GM18498 (cell line): Measurements from ENCODE around the gene SEPTIN2.
"Not testable (repeated sequence)": the region's sequence is repeated elsewhere in the genome, so short reads cannot be mapped to it uniquely, and the experiment has no call there.

Source experiments
- ATAC-seq: cut with Tn5 transposase; IDR thresholded peaks from one replicate; pipeline ENCODE4 v1.9.1; 2021; ENCODE audit warnings: mild to moderate bottlenecking, moderate library complexity; ENCODE audit not compliant: unreplicated experiment

SEPTIN2 gene

GRCh38 chr2:241313543-241314095 lies 2.1 kb upstream of the SEPTIN2 start:
- no peak for ATAC-seq

DNA sequence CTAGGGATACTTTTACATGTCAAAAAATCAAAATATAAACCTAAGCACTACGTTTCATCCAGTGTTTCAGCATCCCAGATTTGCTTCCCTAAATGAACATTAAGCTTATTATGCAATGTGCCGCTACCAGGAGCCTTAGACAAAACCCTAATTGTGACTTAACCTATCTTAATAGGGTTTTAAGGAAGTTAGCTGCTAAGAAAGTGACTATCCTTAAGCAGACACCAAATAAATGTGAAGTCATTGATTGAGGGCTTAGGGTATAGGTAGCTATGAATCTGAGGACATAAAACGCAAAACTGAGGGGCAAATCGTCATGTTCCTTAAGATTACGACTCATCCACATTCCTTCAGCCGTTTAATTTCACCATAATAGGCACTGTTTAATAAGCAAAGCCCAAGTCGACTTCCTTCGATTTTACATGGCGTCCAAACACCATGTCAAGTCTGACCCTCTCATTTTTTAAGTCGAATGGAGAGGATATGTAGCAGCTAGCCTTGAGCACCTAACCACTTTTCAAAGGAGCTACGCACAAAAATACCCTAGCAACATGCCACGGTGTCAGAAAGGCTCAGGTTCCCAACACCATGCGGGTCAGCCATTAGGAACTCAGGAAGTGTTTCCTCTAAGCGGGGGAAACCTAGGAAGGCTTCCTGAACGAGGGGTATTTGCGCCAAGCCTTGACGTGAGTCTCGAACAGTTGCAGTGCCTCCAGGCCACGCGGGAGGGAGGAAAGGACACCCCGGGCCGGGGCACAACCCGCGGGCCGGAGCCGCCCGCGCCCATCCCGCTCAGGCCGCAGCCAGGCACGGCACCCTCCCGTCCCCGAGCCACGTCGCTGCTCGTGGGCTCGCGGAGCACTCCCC lies 1.3 kb upstream of the SEPTIN2 start:
- ATAC-seq, result no peak

DNA sequence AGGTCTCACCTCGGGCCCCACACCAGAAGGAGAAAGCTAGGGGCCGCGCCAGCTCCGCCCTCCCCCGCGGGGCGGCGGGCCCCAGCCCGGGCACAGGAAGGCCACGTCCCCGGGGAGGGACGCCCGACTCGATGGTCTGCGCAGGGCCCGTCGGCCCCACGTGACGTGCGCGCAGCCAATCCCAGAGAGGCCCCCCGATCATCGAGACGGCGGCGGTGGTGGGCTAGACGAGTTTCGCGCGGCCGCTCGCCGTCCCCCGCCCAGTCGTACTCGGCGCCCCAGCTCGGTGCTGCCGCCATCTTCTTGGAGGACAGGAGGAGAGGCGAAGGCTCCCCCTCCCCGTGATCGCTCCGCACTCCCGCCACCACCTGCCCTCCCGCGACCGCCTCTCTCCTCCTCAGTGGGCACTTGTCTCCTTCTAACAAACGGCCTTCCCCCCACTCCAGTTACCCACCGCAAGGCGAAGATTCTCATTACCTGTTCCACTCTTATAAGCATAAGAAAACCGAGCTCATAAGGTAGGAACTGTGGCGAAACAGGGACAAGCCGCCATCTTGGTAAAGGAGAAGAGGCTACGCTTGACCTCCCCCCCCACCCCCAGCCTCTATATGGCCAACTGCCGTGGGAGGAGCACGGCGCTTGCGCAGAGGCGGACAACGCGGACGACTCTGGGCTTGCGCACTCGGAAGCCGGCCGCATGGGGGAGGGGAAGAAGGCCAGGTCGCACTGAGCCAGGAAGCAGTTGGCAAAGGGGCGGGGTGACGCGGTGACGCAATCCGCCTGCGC lies 439 bp upstream of the SEPTIN2 start, which contains the start of gene HDLBP:
HDLBP (minus strand) TSS at position 580 of the 786 bp plus-strand sequence. CDS start 48,803 bp downstream, outside the sequence.
- peak; percentile 78 for ATAC-seq

- no peak for ATAC-seq
Measured at GRCh38 chr2:241316825-241317224, 1.1 kb downstream of the SEPTIN2 start.

- ATAC-seq, result no peak
Measured at GRCh38 chr2:241317391-241317790, 1.7 kb downstream of the SEPTIN2 start.

DNA sequence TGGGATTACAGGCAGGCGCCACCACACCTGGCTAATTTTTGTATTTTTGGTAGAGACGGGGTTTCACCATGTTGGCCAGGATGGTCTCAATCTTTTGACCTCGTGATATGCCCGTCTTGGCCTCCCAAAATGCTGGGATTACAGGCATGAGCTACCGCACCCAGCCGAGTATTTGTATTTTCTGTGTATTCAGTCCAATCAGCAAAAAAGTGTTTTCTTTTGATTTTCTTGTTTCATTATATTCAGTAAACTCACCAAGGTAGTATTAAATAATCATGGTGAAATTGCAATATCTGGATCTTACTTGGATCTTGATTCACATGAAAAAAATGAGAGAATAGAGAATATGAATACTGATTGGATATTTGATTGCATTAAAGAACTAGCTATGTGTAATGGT lies 3.1 kb downstream of the SEPTIN2 start:
- not testable (repeated sequence) for ATAC-seq

GRCh38 chr2:241320394-241320793 lies 4.7 kb downstream of the SEPTIN2 start:
- no peak for ATAC-seq

- no peak for ATAC-seq
Measured at GRCh38 chr2:241321033-241321432, 5.3 kb downstream of the SEPTIN2 start.

- no peak for ATAC-seq
Measured at GRCh38 chr2:241321886-241322285, 6.2 kb downstream of the SEPTIN2 start.

DNA sequence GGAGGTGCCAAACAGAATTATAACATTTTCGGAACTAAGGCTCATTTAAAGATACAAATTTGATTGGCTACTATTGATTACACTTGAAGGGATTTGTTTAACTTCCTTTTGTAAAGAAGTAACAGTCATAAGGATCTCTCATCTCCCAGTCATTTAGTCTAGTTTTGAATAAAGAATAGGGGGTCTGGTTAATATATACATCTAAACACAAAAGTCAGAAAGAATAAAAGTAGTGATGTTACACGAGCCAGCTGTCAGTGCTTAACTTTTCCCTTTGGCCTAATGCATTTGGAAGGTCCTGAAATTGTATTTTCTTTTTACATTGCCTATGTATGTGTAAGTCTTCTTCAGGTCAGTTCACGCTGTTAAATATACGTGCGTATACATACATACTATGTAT lies 8.1 kb downstream of the SEPTIN2 start:
- no peak for ATAC-seq

DNA sequence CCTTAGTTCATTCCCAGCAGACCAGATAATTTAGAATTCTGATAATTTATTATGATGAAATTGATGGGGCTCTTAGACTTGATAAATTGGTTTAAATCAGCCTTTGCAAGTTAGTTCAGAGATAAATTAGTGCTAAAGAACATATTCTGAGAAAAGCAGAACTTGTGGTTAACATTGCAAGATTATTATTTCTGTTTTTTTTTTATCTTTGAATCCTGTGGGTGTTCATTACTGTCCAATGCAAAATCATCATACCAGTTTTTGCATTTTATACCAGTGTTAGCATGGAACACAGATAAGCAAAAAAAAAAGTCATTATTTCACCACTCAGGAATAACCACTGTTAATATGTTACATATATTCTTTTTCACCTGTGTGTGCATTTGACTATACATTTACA lies 9.1 kb downstream of the SEPTIN2 start:
- no peak for ATAC-seq

- no peak for ATAC-seq
Measured at GRCh38 chr2:241325257-241325656, 9.5 kb downstream of the SEPTIN2 start.

DNA sequence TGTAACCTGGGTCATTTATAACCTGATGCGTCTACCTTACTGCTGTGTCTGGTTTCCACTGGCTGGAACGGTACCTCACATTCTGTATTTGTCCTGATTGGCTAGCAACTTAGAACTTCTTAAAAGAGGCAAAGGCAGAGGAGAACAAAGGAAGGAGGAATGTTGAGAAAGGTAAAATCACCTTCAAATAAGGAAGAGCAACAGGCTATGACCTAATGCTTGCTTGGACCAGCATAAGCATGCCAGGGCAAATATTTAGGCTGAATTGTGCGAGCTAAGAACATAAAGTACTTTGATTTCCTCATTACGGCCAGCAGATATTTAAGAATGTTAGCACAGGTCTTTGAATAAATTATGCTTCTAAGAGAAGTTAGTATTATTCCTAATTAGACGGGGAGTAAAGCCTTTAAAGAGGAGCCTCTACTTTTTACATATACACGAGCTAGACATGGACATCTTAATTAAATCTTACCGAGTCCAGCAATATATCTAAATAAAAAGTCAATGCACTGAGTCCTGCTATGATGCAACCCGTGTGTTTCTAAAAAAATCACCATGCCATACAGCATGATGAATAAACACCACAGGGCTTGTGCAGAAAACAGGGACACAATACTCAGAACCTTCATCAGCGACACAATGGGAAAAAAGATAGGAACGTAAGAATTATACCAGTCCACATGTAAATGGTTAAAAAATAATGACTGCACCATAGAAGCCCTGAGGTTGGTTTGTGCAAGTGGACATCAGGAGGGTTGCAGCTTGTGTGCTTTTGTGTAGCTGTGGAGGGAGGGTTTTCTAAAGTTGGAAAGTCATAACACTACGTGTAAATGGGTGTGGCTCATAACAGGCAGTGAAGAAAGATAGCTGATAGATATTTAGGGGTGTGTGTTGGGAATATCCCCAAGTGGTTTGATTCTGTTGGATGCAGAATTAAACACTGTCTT lies 14.2 kb downstream of the SEPTIN2 start:
- ATAC-seq, result no peak

DNA sequence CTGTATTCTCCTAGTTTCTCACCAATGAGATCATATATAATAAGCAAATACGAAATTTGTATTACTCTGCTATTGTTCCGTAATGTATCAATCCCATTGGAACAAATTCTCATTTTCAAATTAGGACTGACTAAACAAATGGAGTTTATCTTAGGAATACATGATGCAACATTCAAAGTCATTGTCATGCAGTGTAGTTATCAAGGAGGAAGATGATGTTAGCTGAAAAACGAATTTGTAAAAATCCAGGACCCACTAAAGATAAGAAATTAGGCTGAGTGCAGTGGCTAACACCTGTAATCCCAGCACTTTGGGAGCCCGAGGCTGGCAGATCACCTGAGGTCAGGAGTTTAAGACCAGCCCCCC lies 14.9 kb downstream of the SEPTIN2 start:
- no peak for ATAC-seq

DNA sequence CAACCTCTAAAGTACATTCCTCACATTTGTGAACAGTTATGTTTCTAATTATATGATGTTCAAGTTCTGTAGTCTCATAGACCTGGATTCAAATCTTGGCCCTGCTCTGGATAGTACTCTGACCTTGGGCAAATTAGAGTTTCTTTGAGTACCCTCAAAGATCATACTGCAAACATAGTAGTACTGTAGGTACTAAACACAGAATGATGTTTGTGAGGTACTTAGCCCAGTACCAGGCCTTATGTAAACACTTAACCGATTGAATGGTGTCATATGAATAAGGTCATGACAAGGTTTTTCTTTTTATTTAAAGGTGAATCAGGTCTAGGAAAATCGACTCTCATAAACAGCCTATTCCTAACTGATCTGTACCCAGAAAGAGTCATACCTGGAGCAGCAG lies 19.1 kb downstream of the SEPTIN2 start:
- ATAC-seq, result no peak

DNA sequence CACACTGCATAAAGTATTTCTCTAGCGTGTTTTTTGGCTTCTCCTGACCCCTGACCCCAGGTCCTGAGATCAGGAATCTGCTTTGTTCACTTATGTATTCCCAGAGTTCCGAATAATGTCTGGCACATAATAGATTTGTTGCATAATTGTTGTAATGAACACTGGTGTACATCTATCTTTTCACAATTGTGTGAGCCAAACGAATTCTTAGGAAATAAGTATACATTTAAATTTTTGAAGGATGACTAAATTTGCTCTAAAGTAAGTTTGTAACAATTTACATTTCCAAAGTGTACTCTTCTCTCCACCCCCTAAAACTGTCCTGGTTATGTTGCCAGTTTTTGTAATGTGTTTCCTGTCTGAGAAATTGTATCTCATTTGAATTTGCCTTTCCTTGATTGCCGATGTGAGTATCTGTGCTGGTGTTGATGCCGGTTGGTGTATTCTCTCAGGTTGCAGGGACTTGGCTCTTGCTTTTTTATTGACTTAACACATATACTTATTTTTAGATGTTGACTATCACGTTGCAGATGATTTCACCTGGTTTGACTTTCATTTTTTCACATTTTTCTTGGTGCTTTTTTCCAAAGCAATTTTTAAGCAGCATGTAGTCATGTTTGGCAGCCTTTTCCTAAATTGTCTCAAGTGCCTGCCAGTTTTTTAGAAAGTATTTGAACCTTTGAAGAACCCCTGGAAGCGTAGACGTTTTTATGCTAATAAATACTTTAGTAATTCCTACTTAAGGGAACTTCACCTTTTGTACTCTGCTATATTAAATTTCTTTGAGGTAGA lies 24.3 kb downstream of the SEPTIN2 start:
- ATAC-seq, result no peak

- ATAC-seq, result no peak
Measured at GRCh38 chr2:241340631-241341163, 25.0 kb downstream of the SEPTIN2 start.

DNA sequence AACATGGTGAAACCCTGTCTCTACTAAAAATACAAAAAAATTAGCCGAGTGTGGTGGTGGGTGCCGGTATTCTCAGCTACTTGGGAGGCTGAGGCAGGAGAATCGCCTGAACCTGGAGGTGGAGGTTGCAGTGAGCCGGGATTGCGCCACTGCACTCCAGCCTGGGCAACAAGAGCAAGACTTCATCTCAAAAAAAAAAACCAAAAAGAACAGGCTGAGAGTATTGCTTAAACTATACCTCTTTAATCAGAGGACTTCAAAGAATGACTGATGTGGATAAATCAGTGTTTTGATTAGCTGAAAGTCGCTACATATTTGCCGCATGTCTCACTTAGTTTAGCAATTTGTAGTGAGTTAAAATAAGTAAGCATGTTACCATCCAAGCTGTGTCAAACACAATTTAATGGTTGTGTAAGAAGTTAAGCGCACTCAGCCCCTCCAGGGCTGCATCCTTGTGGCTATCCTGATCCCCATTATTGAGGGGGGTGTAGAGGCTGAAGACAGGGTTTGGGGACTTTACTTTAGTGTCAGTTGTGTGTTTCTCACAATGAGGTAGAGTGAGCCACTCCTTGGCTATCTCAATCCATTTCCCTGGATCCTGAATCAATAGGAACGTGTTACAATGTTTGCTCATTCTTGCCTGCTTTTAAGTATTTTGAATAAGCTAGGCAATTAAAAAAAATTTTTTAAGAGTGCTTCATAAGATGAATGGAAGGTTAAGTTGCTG lies 29.4 kb downstream of the SEPTIN2 start:
- no peak for ATAC-seq

- ATAC-seq, result no peak
Measured at GRCh38 chr2:241349941-241350340, 34.2 kb downstream of the SEPTIN2 start.
